GM12891 (cell line): ENCODE measurements around the gene IGFBP3.

Experiments used
- POLR2A ChIP-seq: IDR thresholded peaks from 2 replicates; pipeline ENCODE4 v1.6.1; 2011; ENCODE audit warnings: low read depth, low read length, control low read depth
- SPI1 ChIP-seq: IDR thresholded peaks from 2 replicates; pipeline ENCODE4 v1.6.1; 2011; ENCODE audit warnings: low read depth, low read length, control low read depth

DNA sequence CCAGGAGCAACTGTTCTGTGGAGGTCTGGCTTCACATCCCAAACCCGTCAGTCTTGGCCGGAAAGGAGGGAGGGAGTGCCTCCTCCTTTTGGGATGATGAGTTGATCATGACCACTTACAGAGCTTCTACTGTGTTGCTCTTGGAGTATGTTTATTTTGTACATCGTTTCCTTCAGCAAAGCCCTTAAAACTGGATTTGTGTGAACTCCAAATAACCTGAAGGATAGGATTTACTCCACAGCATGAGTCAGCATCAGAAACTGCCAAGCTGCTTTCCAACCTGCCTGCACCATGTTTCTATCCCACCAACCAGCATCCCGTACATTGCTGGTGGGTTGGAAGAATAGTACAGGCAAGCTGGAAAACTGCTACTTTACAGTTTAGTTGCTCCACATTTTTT lies 51.6 kb downstream of the IGFBP3 start:
- TF ChIP-seq POLR2A (no peak), SPI1 (no peak)
